Stimulated activated CD4-positive, alpha-beta T cell treated with anti-CD3 and anti-CD28 coated beads, TNF-alpha, amount 100 ng/mL, for 1 hour (primary cell): ENCODE results near the gene POLD3.

Experiments used
- DNase-seq, 3 donors: peaks; one replicate each; pipeline ENCODE4 v3.0.0-alpha.2; 2020; ENCODE audit warnings: low read depth in 3 of 3, low spot score in 1 of 3

The POLD3 gene

GRCh38 chr11:74672332-74672955, 80.1 kb downstream of the POLD3 start:
- DNase-seq: no peak

GRCh38 chr11:74672956-74673692, 80.7 kb downstream of the POLD3 start:
- no peak for DNase-seq

GRCh38 chr11:74673693-74674360, 81.4 kb downstream of the POLD3 start:
- no peak for DNase-seq

- no peak for DNase-seq
These were observed 83.4 kb downstream of the POLD3 start for GRCh38 chr11:74675761-74676160.

GRCh38 chr11:74676596-74676995, 84.2 kb downstream of the POLD3 start:
- DNase-seq: no peak

GRCh38 chr11:74677131-74677530, 84.7 kb downstream of the POLD3 start:
- DNase-seq: no peak

GRCh38 chr11:74678041-74678440, 85.7 kb downstream of the POLD3 start:
- DNase-seq: no peak

- DNase-seq: no peak
These were observed 86.5 kb downstream of the POLD3 start for GRCh38 chr11:74678591-74679512.

GRCh38 chr11:74679513-74679865, 87.1 kb downstream of the POLD3 start:
- DNase-seq: no peak

- DNase-seq: no peak
These were observed 87.8 kb downstream of the POLD3 start for GRCh38 chr11:74680035-74680671.

- no peak for DNase-seq
These were observed 88.5 kb downstream of the POLD3 start for GRCh38 chr11:74680703-74681531.

- no peak for DNase-seq
These were observed 89.6 kb downstream of the POLD3 start for GRCh38 chr11:74681686-74682651.

GRCh38 chr11:74682731-74683278, 90.4 kb downstream of the POLD3 start:
- no peak for DNase-seq

- DNase-seq: no peak
These were observed 91.0 kb downstream of the POLD3 start for GRCh38 chr11:74683279-74683871.

- no peak for DNase-seq
These were observed 91.6 kb downstream of the POLD3 start for GRCh38 chr11:74683941-74684481.

GRCh38 chr11:74684661-74685060, 92.3 kb downstream of the POLD3 start:
- DNase-seq: no peak

- no peak for DNase-seq
These were observed 93.0 kb downstream of the POLD3 start for GRCh38 chr11:74685338-74685737.

- no peak for DNase-seq
These were observed 93.5 kb downstream of the POLD3 start for GRCh38 chr11:74685905-74686304.
